Stomach (tissue), 4 donors: ENCODE measurements around the gene SLC12A1.

ENCODE experiments used
- CTCF ChIP-seq, 7 experiments: fragments of 450-650 bp in 4 of 7; fragments of 200-600 bp in 3 of 7; sonication (generic) in 3 of 7; IDR thresholded peaks; one replicate each; pipeline ENCODE4 v1.5.1; 2016 to 2019; ENCODE audit warnings: antibody characterized with exemption in 7 of 7, control low read depth in 2 of 7, mild to moderate bottlenecking in 1 of 7
- EP300 ChIP-seq: sonication (generic); formaldehyde crosslinking; IDR thresholded peaks from one replicate; pipeline ENCODE4 v1.6.1; 2017; ENCODE audit warnings: antibody characterized with exemption
- POLR2A ChIP-seq, 4 donors: fragments of 450-650 bp; IDR thresholded peaks; one replicate each; pipeline ENCODE4 v1.6.1; 2016; ENCODE audit warnings: antibody characterized with exemption in 4 of 4, control low read depth in 2 of 4, mild to moderate bottlenecking in 1 of 4, moderate library complexity in 1 of 4
- POLR2AphosphoS5 ChIP-seq, 3 donors: sonication (generic); formaldehyde crosslinking; IDR thresholded peaks; one replicate each; pipeline ENCODE4 v1.6.1; 2016; ENCODE audit warnings: antibody characterized with exemption in 3 of 3

- TF ChIP-seq CTCF (IDR thresholded peaks at IDR 0.05) (no peak), POLR2A (IDR thresholded peaks at IDR 0.05) (no peak), POLR2AphosphoS5 (IDR thresholded peaks at IDR 0.05) (no peak), EP300 (no peak)
Observed at GRCh38 chr15:48205981-48206380, at the start of gene SLC12A1.
